NB4 (cell line): ENCODE results near the gene RABL6.

ENCODE experiments used
- DNase-seq: peaks from one replicate; pipeline ENCODE4 v3.0.0; 2010; ENCODE audit warnings: low read depth
- H3K4me3 ChIP-seq: one replicate; pipeline ENCODE4 v1.5.1; 2011; ENCODE audit warnings: mild to moderate bottlenecking, low read depth, low read length, moderate library complexity
- MYC ChIP-seq: IDR thresholded peaks from 2 replicates; pipeline ENCODE4 v1.6.1; 2011; ENCODE audit warnings: low read depth, low read length
- POLR2A ChIP-seq: IDR thresholded peaks from 2 replicates; pipeline ENCODE4 v1.6.1; 2011; ENCODE audit warnings: mild to moderate bottlenecking; ENCODE audit not compliant: insufficient read length; ENCODE audit errors: extremely low read depth
- TF ChIP-seq, protein P1 (sequence below): IDR thresholded peaks from one replicate; pipeline ENCODE4 v1.5.1; 2012; ENCODE audit warnings: low read depth, low read length
- TF ChIP-seq, protein P2 (sequence below): IDR thresholded peaks from 2 replicates; pipeline ENCODE4 v1.6.1; 2011; ENCODE audit warnings: low read depth, low read length

Gene RABL6

DNA sequence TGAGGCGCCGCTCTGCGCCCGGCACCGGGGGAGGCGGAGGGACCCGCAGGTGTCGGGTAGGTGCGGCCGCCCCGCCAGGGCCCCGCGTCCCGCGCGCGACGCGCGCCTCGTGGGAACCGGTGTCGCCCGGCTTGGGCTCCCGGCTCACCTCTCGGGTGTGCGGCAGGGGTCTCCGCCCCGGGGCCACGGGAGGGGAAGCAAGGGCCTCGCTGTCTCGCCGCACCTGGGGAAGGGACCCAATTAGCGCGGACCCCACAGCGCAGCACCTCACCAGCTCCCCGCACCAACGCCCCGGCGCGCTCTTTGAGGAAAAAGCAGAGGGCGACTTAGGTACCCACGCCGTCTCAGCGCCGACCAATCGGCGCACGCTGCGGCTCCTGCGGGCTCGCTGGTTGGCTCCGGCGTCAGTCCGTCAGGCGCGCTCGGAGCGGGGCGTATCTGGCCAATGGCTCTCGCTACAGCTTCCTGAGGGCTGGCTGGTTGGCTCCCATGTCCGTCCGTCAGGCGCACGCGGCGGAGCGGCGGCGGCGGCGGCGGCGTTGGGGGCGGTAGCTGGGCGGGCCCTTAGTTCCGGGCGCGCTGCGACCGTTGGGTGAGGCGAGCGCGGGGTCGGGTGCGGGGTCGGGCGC, 78.3 kb downstream of the RABL6 start, which contains the start of gene TRAF2:
TSS of gene TRAF2 (plus strand) at position 567 of the 629 bp plus-strand sequence. CDS start 12,225 bp downstream, outside the sequence.
- TF ChIP-seq MYC (peak; percentile 79), POLR2A (peak; percentile 83)
- TF ChIP-seq, protein P1, sequence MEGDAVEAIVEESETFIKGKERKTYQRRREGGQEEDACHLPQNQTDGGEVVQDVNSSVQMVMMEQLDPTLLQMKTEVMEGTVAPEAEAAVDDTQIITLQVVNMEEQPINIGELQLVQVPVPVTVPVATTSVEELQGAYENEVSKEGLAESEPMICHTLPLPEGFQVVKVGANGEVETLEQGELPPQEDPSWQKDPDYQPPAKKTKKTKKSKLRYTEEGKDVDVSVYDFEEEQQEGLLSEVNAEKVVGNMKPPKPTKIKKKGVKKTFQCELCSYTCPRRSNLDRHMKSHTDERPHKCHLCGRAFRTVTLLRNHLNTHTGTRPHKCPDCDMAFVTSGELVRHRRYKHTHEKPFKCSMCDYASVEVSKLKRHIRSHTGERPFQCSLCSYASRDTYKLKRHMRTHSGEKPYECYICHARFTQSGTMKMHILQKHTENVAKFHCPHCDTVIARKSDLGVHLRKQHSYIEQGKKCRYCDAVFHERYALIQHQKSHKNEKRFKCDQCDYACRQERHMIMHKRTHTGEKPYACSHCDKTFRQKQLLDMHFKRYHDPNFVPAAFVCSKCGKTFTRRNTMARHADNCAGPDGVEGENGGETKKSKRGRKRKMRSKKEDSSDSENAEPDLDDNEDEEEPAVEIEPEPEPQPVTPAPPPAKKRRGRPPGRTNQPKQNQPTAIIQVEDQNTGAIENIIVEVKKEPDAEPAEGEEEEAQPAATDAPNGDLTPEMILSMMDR = no peak
- TF ChIP-seq, protein P2, sequence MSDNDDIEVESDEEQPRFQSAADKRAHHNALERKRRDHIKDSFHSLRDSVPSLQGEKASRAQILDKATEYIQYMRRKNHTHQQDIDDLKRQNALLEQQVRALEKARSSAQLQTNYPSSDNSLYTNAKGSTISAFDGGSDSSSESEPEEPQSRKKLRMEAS = peak; percentile 71
- peak; percentile 99 for DNase-seq
- peak within 1 kb of the TSS; percentile 80 for H3K4me3 ChIP-seq

DNA sequence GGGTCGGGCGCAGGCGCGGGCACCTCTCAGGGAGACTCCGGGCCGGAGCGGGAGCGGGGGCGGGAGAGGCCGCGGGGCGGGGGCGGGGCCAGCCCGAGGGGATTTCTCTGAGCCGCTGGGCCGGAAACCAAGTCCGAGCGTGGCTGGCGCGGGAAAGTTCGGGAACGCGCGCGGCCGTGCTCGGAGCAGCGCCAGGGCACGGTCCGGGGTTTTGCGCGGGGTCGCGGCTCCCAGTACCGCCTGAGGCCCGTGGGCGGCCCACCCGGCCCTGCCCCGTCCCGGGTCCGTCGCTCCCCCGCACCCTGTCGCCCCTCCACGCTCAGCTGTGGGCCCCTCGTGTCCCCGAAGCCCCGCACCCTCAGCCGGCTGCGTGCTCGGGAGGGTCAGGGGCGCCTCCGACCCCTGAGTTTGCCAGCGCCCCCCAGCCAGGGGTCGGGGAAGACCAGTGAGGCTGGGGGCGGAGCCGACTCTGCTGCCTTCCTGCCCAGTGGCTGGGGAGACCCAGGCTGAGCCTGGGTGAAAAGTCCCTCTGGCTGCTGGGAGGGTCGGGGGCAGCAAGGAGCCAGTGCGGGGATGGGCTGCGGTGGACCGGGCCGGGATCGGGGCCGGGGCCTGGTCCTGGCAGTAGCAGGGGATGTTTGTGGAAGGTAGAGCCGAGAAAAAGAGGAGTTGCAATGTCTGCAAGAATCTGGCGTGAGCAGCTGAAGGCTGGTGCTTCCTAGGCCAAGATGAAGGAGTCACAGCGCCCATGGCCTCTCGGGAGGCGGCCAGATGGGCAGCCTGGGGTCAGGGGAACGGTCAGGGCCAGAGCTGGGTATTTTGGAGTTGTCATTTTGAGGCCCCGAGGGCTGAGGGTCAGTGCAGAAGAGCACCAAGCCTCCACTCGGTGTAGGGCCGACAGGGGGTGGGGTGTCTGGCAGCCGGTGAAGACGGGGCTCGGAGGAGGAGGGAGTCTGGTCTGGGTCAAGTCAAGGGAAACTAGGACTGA, 79.2 kb downstream of the RABL6 start:
- peak overlapping the region; percentile 80 for H3K4me3 ChIP-seq
- TF ChIP-seq MYC (no peak), POLR2A (no peak)
- TF ChIP-seq, protein P2 = no peak
- TF ChIP-seq, protein P1 = no peak
- peak; percentile 53 for DNase-seq

DNA sequence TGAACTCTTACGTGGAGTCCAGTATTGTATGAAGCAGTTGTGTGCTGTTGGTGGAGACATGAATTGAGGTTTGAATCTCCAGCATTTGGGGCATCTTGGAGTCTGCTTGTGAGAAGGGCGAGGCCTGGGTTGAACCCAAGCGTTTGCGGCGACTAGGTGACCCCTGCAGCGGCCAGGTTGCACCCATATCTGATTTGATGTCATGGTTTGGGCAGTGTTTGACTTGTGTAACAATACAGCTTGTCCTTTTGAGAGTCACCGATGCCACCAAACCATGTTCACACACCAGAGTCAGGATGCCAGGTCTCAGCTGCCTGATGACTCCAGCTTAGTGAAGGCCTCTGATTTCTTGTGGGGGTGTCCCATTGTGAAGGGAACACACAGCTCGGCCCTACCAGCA, 80.7 kb downstream of the RABL6 start:
- TF ChIP-seq, protein P1 = no peak
- no peak for TF ChIP-seq POLR2A
- TF ChIP-seq MYC = no peak
- TF ChIP-seq, protein P2 = no peak
- no peak overlapping the region for H3K4me3 ChIP-seq
- DNase-seq = no peak

DNA sequence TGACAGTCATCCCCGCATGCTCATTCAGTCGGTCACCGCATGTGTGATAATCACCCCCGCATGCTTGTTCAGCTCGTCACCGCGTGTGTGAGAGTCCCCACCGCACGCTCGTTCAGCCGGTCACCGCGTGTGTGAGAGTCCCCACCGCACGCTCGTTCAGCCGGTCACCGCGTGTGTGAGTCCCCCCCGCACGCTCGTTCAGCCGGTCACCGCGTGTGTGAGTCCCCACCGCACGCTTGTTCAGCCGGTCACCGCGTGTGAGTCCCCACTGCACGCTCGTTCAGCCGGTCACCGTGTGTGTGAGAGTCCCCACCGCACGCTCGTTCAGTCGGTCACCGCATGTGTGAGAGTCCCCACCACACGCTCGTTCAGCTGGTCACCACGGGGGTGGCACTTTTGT, 82.1 kb downstream of the RABL6 start:
- TF ChIP-seq, protein P1 = no peak
- DNase-seq = no peak
- no peak overlapping the region for H3K4me3 ChIP-seq

DNA sequence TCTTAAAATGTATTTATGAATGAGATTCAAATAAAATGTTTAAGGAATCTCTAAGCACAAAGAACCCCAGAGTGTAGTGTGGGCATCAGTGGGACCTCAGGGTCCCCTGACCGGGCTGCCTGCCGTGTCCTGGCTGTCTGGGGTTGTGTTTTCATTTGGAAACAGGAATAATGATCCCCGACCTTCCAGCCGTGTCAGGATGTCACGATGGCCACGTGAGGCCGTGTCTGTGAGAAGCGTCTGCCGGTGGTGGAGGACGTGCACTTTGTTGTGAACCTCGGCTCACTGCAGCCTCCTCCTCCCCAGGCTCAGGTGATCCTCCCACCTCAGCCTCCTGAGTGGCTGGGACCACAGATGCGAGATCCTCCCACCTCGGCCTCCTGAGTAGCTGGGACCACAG, 82.9 kb downstream of the RABL6 start:
- no peak overlapping the region for H3K4me3 ChIP-seq
- DNase-seq = no peak
- TF ChIP-seq, protein P2 = no peak
- TF ChIP-seq MYC (no peak), POLR2A (no peak)
- TF ChIP-seq, protein P1 = no peak
